Globus pallidus (tissue), 1 donor: ENCODE results near the gene HNRNPU.
A peak's percentile ranks its signal among the peaks of the same experiment; 100 is the strongest.

Source experiments
- DNase-seq: peaks from one replicate; pipeline ENCODE4 v3.0.0-alpha.2; 2015; ENCODE audit warnings: low spot score

The HNRNPU gene

DNA sequence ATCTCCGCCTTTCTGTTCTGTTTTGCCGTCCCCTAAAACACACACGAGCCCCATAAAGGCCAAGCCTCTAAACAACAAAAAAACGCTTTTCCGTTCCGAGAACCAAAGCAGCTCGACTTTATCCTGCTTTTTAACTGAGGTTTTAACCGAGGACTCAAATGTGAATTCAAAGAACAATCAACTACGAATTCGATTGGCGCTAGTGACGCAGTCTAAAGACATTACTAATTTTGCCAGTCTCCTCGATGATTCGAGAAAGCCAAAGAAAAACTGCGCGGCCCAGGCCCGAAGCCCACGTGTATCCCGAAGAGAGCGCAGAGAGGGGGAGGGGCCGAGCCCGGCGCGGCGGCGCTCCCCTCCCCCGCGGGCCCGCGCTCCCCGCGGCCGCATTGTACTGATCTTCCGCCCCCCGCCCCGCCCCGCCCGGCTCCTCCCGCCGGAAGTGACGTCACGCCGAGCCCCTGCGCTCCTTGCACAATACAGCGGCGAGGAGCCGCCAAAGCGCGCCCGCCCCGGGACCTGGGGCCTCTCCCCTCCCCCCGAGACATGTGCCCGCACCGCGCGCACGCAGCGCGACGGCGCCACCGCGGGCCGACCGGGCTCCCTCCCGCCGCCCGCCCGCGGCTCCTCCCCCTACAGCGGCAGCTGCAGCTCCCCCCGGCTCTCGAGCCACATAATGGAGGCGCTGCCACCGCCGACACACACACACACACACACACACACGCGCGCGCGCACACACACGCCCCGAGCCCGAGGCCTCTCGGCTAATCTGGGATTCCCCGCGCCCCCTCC lies 1.4 kb downstream of the HNRNPU start:
- peak; percentile 96 for DNase-seq

DNA sequence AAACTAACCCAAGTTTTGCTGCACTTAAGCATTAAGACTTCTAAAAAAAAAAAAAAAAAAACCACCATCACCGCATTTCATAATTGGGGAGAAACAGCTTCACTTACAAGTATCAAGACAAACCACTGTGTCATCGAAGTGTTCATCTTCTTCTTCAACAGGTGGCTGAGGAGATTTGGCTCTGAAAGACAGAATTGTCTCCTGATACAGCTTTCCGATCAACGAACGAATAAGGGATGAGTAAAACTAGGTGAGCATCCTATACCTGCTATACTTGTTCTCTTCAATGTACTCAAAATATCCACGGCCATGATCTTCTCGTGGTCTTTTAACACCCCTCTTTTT lies 2.0 kb downstream of the HNRNPU start:
- no peak for DNase-seq

DNA sequence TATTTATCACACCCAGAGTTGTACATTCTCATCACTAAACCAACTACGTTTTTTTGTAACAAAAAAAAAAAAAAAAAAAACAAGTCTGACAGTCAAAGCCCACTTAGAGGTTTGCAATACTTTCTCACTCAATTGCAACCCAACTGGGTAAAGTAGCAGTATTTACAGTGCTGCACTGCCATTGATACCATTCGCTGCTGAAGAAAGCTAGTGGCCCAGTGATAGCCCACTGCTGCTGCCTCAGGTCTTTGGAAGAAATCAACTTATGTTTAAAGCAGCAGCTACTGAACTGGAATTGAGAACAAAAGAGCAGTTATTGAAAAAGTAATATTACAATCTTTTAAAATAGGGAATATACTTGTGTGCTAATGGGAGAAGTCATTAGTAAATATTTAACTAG lies 2.7 kb downstream of the HNRNPU start:
- DNase-seq: no peak

DNA sequence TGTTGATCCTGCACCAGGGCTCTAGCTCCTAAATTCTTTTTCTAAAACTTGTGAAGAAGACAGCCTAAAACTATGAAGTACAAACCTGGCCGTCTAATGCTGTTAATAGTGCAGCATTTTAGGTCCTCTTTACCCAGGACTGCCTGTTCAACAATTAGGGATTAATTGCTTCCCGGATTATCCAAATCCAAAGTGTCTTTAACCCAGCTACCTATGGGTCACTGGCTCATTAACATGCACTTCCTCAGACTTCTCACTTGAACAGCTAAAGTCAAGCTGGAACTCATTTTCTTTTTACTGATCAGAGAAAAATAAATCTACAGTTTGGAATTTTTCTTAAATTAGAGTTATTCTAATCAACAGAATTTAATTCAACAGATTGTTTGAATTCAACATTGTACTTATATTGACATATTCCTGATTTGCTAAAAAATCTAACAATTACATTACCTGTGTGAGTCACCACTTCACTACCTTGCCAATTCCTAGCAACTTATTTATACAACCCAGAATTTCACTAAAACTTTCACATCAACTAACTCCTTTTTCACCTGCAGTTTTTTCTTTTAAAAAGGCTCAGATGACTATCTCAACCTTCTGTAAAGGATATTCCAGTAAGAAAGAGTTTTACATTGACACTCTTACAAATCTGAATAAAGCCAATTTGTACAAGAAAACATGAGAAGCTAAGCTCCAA lies 3.3 kb downstream of the HNRNPU start:
- DNase-seq: no peak

DNA sequence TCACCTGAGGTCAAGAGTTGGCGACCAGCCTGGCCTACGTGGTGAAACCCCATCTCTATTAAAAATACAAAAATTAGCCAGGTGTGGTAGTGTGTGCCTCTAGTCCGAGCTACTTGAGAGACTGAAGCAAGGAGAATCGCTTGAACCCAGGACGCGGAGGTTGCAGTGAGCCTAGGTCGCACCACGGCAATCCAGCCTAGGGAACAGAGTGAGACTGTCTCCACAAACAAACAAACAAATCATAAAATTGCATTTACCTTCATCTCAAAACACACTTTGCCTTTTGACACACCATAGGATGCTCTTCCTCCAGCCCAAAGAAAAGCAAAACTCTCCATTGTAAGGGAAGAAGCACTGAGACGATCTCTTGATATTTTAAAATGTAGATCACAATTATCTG lies 4.3 kb downstream of the HNRNPU start:
- DNase-seq: no peak

DNA sequence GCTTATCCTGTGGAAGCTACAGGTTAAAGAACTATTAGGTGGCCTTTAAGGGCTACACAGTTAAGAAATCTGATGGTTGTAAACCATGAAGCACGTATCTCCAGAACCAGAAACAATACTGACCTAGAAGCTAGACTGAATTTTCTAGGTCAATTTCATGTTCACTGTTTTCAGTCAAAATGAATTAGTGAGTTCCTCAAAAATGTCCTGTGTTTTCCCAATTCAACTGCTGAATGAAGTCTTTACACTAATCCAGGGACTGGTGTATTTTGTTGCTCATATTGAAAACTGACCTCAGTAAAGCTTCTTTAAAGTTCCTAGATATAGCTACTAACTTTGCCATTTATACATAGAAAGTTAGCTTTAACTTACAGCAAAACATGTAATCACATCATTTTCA lies 6.0 kb downstream of the HNRNPU start:
- no peak for DNase-seq

DNA sequence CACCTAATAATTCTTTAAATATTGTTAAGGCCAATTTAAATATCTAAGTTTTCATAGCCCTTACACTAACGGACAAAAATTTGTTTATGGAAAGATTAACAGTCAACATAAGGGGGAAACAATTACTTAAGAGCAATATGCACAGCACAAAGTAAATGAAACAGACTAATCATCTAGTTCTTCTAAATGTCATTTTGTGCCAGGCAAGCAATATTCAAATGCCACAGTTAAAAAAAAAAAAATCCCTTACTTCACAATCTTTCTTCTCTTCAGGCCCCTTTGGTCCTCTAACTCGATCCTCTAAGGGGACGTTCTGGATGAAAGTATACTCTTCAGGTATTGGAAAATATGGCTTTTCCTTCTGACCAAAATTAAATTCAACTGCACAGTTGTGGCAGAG lies 6.6 kb downstream of the HNRNPU start:
- no peak for DNase-seq

DNA sequence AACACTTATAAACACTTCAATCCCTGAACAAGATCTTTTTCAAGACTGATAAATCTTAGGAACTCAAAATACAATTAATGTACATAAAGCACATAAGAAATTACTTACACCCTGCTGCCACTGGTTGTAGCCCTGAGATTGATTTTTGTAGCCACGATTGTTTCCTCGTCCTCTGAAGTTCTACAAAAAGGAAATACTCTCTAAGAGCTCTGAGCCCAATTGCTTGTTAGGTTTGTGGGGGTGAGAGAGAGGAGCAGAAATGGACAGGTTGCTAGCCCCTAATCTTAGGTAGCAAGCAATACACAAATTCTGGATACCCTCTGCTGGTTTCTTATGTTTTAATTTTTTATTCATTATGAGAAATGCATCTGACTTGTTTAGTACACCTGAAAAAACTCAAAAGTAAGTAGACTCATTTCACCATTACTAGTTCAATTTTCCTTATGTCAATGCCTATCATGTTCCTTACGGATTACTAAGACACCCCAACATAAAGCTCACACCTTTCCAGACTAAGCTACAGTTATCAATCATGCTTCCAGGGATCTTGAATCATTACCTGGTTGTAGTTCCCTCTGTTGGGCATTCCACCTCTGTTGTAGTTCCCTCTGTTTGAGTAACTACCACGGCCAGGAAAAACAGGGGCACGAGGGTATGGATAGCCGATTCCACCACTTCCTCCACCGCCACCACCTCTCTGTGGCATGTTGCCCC lies 9.3 kb downstream of the HNRNPU start:
- no peak for DNase-seq

DNA sequence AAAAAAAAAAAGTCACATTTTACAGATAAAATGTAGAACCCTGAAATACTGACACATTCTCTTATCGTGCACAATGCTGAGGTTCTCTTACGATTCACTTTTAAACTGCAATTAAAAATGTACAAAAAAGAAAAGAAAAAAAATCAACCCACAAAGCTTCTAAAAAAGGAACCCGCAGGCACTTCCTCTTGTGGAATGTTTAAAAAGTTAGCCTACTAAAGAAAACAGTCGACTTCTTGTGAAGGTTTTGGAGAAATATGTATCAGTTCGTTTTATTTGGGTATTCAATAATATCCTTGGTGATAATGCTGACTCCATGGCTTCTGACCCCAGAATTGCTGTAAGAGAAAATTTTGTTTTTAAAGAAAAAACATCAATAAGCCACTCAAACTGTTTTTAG lies 10.2 kb downstream of the HNRNPU start:
- DNase-seq: no peak

DNA sequence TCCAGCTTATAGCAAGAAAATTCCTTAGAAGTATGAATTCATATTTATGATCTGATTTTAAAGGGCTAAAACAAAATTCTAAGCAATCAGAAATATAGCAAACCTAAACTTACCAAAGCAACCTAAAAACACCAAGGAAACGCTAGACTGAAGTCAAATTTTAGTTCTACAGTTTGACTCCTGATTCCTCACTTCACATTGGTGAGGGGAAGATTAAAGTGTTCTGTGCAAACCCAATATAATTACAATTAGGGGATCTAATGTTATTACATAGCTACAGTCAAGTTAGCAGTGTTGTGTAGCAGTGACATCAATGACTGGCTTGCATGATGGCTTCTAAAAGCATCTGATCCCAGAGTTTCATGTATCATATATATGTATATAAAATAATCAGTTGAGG lies 11.6 kb downstream of the HNRNPU start:
- no peak for DNase-seq

DNA sequence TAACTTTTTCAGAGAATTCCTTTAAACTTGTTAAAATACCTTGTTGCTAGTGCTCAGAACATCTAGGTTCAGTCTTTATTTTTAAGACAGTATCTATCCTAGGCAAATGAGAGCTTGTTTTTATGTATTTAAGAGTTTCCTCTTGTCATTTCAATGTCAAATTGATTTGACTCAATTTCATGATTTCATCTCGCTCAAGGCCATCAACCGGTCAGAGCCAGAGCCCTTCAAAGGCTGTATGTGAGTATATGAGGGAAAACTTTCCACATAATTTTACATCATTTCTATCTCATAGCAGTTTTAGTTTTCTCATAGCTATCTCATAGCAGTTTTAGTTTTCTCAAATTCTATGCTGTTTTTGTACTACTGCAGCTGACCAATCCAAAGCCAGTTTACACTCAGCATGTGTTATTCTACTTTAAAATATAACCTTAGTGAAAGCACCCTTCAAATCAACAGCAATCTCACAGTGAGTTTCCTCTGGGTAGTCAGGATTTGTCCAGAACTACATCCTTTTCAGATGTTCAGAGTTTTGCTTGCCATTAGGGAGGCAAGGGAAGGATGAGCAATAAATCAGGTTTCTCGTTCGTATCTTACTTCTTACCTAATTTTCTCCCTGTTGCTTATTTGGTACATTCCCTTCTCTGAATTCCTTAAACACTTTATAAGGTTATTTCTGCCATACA lies 12.7 kb downstream of the HNRNPU start:
- DNase-seq: no peak

DNA sequence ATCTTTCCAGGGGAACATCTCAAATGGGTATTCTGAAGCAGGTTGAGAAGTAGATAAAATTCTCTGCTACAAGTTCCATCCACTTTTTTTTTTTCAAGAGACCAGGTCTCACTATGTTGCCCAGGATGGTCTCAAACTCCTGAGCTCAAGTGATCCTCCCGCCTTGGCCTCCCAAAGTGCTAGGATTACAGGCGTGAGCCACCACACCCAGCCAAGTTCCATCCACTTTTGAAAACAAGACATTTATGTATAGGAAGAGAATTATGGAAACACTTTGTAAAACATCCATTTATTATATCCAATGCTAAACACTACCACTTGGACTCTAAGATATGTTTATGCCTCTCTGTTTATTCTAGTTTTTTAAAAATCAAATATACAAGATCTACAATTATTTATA lies 13.4 kb downstream of the HNRNPU start:
- no peak for DNase-seq

DNA sequence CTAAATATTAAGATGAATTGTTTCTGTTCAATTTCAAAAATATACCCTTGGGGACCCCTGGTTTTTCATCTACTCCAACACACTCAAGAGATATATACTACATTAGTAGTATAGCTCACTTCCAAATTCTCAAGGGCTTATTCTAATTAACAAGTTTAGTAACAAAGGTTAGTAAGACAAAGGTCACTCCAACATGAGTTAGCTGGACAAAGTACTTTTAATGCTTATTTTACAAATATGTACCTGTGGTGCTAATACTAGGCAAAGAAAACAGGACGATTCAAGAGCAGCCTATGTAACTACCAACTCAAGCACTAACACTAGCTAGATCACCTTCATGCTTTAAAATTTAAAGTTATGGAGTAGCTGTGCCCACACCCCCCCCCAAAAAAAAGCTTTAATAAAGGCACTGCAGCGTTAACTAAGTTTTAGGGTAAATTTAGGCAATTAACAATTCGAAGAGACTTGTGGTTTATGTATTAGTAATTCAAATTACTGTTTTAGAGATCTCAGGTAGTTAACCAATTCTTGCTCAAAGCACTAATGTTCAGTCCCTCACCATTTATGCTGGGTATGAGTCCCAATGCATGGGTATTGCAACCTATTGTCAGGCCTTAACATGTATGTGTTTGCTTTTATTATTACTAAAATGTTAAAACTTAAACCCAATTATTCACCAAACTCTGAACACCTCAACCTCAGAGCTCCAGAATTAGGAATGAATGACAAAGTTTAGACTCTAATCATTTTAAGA lies 14.1 kb downstream of the HNRNPU start:
- no peak for DNase-seq

DNA sequence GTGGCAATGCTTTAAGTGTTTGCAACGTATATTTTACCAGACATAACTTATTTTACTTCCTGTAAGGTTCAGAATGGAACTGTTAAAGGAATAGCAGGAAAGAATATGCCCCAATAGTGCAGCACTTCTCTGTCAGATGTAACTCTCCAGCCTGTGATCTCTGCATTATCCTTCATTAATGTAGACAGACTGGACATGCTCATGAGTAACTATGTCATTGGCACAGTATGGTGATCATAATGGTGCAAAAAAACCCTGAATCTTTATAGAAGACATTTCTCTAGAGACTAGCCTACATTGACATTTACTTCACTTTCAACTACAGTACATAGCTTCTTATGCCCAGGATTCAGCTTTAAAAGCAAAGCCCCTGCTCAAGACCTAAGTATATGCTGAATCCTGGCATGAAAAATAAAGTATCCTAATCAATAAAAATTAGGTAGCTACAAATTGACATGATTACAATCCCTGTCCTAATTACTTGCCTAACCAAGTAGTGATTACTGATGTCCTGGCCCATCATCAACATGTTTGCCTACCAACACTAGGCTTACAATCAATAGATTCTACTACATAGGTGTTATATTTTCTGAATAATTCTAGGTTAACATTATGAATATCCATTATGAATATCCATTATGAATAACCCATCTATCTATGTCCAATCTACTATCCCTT lies 15.0 kb downstream of the HNRNPU start:
- DNase-seq: no peak

DNA sequence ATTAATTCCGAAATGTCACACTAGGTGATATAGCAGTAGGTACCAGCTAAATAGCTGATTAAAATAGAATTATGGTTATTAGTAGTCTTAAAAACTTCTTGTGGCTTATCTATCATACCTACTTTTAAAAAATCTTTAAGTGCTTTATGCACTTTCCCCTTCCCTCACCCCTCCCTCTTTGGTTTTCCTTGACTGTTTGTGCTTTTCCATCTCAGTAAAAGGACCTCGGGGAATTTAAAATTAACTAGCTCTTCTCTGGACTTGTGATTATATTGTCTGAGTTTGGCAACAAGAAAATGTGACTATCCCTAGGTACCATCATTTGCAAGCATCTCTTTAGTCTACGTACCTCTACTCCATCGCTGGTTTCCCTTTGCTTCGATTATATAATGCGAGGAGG lies 17.7 kb downstream of the HNRNPU start:
- no peak for DNase-seq

DNA sequence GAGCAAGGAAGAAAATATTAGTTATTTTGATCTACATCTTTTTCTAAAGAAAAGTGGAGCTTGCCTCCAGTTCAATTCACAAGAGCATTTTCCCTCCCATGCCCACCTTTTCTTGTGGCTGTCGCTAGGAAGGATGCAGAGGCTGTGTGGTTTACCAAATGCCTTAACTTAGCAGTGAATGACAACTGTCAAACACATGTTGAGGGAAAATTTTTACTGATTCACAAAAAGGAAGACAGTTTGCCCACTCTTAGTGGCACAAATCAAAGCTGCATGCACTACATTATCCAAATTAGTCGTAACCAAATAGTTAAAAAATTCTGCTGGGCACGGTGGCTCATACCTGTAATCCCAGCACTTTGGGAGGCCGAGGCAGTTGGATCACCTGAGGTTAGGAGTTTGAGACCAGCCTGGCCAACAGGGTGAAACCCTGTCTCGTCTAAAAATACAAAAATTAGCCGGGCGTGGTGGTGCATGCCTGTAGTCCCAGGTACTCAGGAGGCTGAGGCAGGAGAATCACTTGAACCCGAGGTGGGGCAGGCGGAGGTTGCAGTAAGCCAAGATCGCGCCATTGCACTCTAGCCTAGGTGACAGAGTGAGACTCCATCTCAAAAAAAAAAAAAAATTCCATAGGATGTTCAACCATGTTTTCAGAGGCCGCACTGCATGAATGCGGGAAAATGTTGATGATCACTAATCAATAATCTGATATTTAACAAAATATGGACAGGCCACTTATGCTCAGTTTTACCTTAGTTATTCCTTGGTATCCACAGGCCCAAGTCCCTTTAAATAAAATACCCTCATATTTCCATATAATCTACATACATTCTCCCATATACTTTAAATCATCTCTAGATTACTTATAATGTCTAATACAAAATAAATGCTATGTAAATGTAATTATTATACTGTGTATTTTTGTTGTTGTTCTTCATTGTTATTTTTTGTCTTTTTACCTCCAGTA lies 19.9 kb downstream of the HNRNPU start:
- no peak for DNase-seq

DNA sequence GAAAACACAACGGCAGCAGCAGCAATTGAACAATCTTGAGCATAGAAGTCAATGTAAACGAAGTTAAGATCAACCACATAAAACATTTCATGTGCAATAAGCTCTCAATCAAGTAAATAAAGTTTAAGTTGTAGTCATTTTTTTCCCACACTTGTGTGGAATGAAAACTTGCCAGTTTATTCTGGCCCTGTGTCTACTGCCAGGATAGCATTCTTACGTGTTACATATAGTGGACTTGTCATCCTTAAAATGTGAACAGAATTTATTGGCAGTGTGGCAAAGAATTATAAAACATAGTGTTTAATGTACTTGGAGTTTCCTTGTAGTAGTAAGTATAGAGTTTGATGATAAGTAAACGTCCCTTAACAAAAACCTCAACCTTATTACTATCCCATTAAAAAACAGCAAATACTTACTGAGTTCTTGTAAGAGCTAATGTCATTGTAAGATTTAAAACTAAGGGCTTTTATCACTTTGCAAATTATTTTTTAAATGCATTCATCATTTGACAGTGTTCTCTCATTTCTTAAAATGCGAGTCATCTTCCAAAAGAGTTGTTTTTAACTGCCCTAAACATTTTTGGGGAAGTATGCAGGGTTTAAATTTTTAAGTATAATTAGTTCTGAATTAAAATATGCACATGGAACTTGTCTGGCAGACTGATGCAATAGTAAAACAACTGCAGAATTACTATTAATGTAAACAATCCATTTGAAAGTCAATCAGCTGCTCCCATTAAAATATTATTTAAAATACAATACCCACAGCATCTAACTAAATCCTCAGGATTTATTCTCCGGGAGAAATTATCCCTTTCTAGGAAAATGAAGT lies 21.0 kb downstream of the HNRNPU start:
- no peak for DNase-seq

DNA sequence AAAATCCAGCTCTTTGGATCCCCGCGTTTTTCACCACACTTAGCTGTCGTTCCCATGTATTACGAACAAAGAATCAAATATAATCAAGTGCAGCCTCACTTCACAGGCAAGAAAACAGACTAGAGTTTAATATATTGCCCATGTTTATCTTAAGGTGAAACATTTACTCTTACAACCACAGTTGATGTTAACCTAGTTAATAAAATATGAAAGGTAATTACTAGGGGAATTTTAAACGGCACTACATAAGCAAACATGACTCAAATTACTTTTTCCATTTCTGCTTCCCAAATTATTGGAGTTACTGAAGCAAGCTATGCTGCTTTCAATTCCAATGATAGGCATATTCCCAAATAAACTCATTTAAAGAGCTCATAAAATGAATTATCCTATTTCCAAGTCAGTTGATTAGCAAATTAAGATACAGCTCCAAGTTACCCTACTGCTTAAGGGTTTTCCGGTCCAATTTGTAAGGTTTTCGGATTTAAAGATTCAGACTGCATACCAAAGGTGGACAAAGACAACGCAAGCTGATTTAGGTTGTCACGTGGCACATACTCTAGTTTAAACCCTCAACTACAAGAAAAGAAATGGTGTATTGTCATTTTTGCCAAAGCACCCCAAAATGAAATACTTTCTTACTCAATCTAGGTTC lies 22.9 kb downstream of the HNRNPU start:
- no peak for DNase-seq
